GM21423 (cell line): Measurements from ENCODE around the gene RAB25.
A peak's percentile ranks its signal among the peaks of the same experiment; 100 is the strongest.
"Not testable (repeated sequence)": the region's sequence is repeated elsewhere in the genome, so short reads cannot be mapped to it uniquely, and the experiment has no call there.

Source experiments
- ATAC-seq: cut with Tn5 transposase; IDR thresholded peaks from one replicate; pipeline ENCODE4 v1.9.1; 2021; ENCODE audit warnings: mild to moderate bottlenecking, moderate library complexity; ENCODE audit not compliant: unreplicated experiment

Gene RAB25

DNA sequence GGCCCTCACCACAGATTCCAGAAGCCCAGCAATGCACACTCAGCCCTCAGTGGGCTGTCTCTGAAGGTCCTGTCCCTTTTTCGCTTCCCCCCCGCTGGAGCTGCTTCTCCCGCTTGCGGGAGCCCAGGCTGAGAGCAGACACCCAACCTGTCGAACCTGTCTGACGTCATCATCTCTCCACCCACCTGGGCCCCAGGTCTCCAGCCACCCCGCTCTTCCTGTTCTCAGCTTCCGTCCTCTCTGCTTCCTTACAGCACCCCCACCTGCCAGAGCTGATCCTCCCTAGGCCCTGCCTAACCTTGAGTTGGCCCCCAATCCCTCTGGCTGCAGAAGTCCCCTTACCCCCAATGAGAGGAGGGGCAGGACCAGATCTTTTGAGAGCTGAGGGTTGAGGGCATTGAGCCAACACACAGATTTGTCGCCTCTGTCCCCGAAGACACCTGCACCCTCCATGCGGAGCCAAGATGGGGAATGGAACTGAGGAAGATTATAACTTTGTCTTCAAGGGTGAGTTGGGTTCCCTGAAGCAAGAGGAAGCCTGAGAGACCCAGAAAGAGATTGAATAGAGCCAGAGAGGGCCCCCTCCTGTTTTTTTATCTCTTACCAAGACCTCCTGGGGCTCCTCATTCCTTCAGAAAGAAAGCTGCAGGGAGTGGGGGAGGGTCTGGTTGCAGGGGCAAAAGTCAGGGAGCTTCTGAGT, at the start of gene RAB25:
TSS of gene RAB25 (plus strand) at position 224 of the 700 bp plus-strand sequence. CDS start at position 465, 241 bp downstream.
- no peak for ATAC-seq

DNA sequence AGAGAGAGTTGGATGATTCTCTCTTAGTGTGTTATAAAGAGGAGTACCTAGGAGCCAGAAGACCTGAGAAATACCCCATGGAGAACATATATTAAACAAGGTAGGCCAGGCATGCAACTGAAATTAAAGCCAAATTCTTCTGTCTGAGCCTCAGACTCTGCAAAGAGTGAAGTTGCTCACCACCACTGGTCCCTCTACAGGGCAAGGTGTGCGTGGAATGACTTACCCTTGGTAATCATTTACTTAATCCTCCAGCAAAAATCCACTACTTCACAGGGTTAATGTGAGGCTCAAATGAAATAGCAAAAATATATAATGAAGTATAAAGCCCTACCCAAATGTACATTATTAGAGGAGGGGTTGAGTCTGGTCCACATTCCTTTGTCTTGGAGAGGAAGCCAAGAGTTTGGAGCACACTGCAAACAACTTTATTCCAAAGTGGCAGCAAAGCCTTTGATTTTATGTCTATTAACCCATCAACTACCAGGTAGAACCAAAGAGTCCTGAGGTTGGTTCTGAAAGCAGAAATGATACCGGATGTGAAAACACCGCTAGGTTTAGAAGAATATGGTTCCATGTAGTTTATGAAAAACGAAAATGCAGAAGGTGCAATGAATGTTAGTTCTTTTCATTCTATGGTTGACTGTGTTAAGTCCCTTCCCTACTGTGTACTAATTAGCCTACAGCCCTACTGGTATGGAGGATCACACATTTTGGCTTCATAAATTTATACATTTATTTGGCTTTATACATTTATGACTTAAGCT, 48.7 kb upstream of the RAB25 start:
- peak; percentile 86 for ATAC-seq

DNA sequence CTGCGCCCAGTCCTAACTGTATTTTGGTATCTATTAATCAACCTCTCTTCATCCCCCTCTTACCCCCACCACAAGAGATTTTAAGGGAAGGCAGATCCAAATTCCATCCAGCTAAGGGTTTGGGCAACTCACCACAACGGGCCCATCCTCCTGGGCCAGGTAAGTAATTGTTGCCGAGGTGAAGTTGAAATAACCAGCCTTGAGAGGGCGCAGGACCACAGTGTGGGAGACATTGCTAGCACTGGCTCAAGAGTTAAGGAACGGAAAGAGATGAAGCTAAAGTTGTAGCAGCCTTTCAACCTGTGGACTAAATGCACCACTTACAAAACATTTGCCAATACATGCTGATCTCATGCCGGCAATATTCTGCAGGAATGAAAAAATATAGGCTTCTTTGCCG, 46.1 kb upstream of the RAB25 start:
- ATAC-seq = no peak

DNA sequence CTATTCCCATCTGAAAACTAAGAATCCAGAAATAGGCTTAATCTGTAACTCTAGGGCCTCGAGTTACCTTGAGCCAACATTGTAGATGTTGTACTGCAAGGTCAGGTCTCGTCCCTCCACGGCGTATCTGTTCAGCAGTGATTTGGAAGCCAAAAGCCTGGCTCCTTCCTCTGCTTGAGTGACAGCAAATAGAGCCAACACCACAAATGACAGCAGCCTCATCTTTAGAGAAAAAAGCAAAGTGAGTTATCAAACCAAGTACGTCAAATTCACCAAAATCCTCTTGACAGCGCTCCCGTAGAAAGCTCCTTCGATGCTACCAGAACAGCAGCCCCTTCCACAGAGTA, 41.0 kb upstream of the RAB25 start:
- ATAC-seq = no peak

DNA sequence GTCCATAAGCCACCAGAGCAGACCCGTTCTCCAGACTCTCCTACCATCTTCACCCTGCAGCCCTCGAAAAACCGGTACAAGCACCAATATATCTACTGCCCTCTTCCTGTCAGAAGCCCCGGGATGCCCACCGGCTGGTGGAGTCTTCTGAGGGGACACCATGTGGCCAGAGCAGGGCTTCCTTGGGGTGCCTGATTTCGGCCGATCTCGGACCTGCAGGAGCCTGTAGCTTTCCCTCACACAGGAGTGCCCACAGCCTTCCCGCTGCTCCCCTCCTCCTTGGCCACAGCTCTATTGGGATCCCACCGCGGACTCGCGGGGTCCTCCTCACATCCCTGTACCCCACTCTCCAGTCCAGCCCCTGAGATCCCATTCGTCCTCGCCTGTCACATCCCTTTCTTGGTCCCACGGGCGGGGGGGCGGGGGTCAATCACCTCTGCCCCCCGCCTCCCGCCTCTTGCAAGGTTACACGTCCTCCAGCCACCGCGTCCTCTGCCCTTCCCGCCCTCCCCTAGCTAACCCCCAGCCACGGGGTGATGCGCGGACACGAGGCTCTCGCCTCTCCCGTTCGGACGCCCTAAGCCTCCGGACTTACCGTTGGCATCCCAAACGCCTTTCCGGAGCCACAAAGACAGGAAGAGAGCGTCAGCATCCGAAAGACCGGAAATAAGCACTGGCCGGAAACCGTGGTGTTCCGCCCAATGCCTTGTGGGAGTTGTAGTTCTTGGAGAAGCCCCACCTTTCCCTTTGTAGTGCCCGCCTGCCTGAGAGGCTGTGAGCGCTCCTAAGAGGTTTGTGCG, 40.5 kb upstream of the RAB25 start, which contains the start of gene SSR2:
TSS of gene SSR2 (minus strand) at position 659 of the 800 bp plus-strand sequence. CDS start 784 bp downstream, outside the sequence.
- ATAC-seq = peak; percentile 94

DNA sequence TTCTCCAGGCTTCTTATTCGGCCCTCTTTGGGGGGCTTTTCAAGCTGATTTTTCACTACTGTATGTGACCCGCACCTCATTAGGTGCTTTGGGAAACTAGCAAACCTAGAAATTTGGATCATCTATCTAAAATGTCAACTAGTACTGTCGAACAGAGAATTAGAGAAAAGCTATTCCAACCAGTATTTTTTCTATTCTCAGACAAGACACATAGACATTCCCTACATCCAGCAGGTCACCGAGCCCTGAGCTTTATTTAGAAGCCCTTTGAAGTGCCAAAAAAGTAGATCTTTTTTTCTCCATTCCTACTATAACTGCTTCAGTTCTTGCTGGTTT, 39.9 kb upstream of the RAB25 start:
- no peak for ATAC-seq

DNA sequence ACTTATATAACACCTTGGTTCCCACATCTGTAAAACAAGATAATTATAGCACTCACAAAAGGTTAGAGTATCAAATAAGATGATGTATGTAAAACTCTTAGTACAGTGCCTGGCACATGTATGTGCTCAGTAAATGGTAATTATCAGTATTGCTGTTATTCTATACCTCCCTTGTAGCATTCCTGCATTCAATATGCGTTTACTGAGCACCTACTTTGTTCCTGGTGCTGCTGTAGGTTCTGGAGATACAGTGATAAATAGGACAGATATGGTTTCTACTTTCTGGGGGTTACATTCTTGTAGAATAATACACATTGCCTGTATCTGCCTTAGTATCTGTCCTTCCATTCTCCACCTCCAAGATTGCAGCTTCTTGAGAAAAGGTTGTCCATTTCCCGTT, 39.0 kb upstream of the RAB25 start:
- ATAC-seq = no peak

DNA sequence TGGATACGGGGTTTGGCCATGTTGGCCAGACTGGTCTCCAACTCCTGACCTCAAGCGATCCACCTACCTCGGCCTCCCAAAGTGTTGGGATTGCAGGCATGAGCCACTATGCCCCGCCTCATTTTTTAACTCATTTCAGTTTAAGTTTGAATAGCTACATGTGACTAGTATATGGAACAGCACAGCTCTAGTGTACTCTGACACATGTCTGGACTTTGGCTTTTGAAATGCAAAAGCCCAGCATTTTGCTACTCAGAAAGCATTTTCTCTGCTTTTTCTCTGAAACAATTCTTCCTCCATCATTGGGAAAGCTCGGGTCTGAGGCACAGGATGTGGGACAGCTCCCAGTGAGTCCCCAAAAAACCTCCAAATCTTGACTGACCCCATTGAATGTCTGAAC, 36.2 kb upstream of the RAB25 start:
- ATAC-seq = no peak

DNA sequence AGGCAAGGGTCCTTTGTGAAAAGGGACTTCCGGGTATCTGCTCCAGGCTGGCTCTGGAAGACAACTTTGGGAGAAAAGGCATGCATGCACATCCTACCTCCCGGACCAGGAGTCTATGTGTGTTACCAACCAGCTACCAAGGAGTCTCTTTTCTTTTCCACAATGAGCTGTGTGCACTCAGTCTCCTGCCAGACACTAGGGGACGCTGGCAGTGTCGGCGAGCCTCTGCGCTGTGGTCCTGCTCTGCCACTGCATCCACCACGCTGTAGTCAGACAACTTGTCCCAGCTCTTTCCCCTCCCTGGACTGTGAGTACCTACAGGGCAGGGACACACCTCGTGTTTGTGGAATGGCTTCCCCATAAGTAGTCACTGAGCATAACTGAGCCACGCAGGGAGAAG, 35.1 kb upstream of the RAB25 start:
- ATAC-seq = no peak

DNA sequence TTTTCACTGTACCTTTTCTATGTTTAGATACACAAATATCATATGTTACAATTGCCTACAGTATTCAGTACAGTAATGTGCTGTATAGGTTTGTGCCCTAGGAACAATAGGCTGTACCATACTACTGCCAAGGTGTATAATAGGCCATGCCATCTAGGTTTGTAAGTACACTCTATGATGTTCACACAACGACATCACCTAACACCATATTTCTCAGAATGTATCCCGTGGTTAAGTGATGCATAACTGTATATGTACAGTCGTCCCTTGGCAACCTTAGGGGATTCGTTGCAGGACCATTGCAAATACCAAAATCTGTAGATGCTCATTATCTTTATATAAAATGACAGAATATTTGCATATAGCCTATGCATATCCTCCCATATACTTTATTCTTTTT, 34.4 kb upstream of the RAB25 start:
- ATAC-seq = no peak

DNA sequence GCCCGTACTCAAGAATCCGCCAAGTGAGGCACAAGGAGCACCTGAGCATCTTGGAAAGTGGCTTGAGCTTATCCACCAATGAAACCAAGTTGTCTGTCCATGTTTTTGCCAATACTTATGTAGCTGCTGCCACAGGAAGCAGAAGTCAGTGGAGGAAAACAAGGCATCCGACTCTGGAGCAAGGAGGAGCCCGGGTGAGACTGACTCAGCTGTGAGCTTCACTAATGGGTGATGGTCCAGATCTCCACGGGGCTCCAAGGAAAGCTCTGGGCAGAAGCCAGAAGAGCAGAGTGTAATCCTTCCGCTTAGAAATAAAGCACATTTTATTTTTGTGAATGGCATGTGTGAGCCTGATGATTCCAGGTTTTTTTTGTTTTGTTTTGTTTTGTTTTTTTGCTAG, 27.9 kb upstream of the RAB25 start:
- no peak for ATAC-seq

DNA sequence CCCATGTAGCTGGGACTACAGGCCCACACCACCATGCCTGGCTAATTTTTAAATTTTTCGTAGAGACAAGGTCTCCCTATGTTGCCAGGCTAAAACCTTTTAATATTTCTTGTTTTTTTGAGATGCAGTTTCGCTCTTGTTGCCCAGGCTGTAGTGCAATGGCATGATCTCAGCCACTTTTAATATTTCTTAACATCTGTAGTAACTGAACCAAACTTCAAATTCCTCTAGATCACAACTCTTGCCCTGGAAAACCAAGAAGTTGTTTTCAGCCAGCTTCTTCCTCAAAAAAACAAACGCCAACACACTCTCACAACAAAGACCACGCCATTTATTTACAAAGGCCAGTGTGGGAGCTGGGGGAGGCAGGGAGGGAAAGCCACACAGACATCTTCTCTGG, 26.0 kb upstream of the RAB25 start:
- not testable (repeated sequence) for ATAC-seq

DNA sequence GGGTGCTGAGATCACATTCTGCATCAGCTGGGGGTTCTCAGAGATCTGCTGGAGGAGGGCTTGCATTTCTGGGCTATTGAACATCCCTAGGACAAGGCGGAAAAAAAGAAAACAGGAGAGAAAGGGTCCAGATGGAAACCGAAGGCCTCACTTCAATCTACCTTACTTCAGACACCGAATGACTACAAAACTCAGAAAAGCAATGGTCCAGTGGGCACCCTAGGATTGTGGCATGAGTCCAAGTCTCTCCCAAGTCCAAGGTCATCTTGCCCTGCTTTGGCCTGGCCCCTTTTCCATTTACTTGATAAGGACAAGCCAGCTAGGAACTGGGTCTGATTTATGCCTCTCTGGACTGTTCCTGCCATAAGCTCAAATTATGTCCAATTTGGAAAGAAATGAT, 18.1 kb upstream of the RAB25 start:
- no peak for ATAC-seq

DNA sequence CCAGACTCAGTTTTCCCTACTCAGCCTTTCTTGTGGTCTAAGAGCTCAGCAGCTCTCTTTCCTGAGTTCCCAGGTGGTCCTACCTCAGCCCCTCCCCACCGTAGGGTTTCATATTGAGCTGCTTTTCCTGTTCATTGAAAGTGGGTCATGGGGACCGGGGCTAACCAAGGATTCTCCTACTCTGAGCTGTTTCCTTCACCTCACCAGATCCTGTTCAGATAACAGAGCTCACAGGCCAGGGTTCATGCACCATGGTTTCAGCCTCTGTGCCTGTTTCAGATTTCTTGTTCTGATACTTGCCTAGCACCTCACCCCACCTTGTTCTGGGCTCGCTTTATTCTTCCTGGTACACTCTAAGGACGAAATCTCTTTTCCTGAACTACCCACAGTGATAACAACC, 15.9 kb upstream of the RAB25 start:
- no peak for ATAC-seq

DNA sequence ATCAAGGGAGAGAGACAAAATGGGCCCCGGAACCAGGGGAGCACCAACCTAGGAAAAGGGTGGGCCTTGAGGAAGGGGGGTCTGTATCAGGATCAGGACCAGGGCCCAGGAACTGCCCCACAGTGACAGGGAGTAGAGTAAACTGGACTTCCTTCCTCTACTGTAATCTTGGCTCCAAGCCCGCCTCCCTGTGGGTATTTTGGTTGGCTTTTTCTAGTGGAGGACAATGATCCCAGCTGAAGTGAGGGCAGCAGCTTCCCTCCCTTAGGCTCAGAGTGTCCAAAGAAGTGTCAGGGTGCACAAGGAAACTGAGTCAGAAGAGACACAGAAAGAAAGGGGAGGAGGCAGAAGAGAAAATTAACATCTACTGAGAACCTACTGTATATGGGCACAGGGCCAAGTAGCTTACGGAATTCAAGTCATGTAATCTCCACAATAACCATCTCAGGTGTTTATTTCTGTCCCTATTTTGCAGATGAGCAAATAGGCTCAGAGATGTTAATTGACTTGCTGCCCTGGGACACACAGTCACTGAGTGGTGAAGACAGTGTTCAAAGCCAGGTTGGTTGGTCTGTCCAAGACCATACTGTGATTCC, 12.2 kb upstream of the RAB25 start:
- no peak for ATAC-seq

DNA sequence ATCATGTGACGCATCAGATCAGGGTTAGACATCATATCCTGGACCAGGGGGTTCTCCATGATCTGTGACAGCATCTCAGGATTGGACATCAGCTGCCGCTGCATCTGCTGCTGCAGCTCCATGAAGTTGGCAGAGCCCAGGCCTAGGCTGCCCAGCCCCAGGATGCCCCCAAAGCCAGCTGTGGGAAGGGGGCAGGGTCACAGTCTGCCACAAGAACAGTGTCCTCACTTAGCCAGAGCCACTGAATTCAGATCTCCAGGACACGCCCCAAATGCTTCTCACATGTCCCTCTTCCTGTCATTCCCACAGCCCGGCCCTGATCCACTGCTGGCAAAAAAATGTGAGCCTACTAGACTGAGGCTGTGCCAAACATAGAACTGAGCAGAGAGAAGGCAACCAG, 10.6 kb upstream of the RAB25 start:
- no peak for ATAC-seq

DNA sequence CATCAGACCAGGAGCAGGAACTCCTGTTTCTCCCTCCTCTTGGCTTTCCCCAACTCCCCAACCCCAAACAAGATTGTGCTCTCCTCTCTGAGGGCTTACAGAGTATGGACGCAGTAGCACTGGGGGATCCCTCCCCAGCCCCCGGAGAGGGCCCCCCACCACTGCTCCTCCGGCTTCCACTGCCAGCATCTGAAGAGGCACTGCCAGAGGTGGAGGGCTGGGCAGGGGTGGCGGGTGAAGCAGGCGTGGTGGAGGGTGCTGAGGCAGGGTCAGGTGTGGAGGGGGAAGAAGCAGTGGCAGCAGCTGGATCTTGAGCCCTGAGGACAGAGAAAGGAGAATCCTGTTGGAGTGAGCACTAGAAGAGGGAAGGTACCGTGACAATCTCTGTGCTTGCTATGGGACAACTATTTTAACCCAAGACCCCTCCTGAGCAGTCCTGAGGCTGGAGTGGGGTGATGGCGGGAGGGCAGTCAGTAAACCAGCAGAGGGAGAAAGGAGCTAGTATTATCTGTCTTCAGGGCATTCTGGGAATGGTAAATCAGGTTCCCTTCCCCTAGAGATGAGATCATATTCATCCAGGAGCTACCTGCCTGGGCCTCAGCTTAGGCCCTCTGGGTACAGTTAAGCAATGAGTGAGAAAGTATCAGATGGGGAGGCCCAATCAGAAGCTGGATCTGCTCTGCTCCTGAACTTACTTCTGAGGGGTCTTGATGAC, 9.8 kb upstream of the RAB25 start:
- ATAC-seq = no peak

DNA sequence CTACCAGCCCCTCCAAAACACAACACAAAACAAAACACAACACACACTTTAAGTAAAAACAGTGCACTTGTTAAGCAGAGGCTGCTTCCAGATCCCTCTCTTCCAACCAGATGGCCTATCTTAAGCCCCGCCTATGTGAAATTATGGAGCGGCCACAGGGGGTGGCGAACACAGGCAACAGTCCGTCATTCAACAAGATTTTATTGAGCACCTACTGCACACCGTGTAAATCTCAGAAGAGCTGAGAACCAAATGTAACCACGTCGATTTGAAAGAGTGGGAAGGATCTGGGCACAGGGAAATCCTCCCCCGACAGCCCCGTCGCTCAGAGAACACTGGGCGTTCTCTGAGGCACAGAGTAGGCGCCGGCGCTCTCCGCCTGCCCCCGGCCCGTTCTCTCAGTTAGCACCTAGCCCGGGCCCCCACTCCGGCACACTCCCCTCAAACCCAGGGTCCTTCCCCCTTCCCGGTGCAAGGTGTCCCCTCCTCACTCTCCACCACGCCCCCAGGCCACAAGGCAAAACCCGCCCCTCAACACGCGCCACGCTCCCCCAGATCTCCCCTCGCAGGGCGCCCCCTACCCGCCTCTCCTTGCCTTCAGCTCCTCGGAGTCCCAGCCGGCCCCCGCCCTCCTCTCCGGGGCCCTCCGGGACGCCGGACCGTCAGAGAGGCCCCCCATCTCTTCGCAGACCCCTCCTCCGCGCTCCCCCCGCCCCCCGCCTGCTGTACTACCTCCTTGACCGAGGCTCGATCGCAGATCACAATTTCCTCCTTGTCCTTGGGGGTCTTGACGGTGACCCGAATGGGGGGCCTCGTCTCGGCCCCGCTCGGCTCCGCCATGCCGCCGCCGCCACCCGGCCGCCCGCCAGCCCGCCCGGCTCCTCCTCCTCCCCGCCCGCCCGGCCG, 7.8 kb upstream of the RAB25 start:
- ATAC-seq = no peak

DNA sequence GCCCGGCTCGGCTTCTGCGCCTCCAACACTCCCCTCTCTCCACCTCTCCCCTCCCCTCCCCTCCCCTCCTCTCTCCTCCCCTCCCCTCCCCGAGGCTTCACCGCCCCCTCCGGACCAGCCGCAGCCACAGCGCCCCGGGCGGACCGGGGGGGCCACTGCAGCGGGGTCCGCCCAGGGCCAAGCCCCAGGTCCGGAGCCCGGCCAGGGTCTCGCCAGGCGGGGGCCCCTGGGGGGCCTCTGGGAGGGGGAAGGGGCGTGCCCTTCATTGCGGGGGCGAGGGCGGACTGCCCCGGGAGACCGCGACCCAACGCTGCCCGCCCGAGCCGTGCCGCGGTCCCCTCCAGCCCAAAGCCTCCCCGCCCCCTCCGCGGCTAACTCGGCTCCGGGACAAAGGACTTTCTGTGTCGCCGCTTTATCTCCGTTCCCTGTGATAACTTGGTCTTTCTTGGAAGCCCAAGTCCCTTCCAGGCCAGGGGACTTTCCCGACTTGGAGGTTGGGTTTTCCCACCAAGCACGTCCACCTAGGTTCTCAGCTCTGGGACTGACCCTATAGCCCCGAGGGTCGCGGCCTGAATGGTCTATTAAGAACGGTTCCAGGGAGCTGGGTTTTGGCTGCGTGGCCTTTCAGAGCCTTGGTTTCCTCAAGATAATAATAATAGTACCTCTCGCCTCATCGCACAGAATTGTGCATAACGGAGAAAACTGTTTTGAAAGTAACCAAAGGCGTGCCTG, 7.0 kb upstream of the RAB25 start, which contains the start of gene UBQLN4:
TSS of gene UBQLN4 (minus strand) at position 31 of the 732 bp plus-strand sequence. CDS start 97 bp downstream, outside the sequence.
- peak; percentile 46 for ATAC-seq
